Measurements from ENCODE around the gene RPTOR. TPM values are rescaled to one million over a fixed set of nuclear protein-coding genes. Genes with fewer than 3 reads are reported as not detected.

RPTOR gene
- polyA plus RNA-seq, 1 donor (not counting 4 experiments of a cell fraction or from before 2014, with no cell fraction given), result 4.0 TPM

- H4K20me1 ChIP-seq (ENCODE audit: control insufficient read depth, extremely low read depth, insufficient read depth, low read length), result no peaks in the 10 kb centered on the region
- DNase-seq (ENCODE audit: low read depth, low spot score) (no peak), FAIRE-seq (no peak)
- H3K36me3 ChIP-seq (ENCODE audit: control insufficient read depth in 2 of 2, extremely low read depth in 1 of 2, insufficient read depth in 2 of 2, low read length in 2 of 2), result no peaks in the 10 kb centered on the region
- H3K27me3 ChIP-seq (ENCODE audit: control insufficient read depth, extremely low read depth, insufficient read depth, low read length), result no peaks in the 10 kb centered on the region
- no peaks in the 10 kb centered on the region for H3K4me1 ChIP-seq (ENCODE audit: control insufficient read depth, extremely low read depth, insufficient read depth, low read length)
- H3K4me2 ChIP-seq (ENCODE audit: control insufficient read depth, extremely low read depth, insufficient read depth, low read depth, low read length), result no peak overlapping the region
- H3K9ac ChIP-seq (ENCODE audit: control insufficient read depth, extremely low read depth, insufficient read depth, low read length), result no peak overlapping the region
- H3K79me2 ChIP-seq (ENCODE audit: control insufficient read depth, insufficient read depth, low read length), result peaks cover 54% of the 10 kb centered on the region
- H3K4me3 ChIP-seq (ENCODE audit: control insufficient read depth in 2 of 3, extremely low read depth in 1 of 3, insufficient read depth in 2 of 3, low read depth in 1 of 3, low read length in 3 of 3), result no peak overlapping the region
- TF ChIP-seq CTCF (optimal IDR thresholded peaks at IDR 0.05 in 1 of 3, IDR thresholded peaks at IDR 0.05 in 1 of 3, conservative IDR thresholded peaks at IDR 0.05 in 1 of 3; ENCODE audit: extremely low read depth in 1 of 3, insufficient read depth in 2 of 3, low read length in 3 of 3) (no peak), EZH2 (IDR thresholded peaks at IDR 0.05; ENCODE audit: low read length) (no peak)
- dilution Hi-C loops (cut with MboI; ENCODE audit: extremely low pct_ligation_motif_present, low sequenced_read_pairs), result no loop called here
- H3K27ac ChIP-seq (ENCODE audit: control insufficient read depth, insufficient read depth, low read length), result no peak overlapping the region
- H3K9me3 ChIP-seq (ENCODE audit: control insufficient read depth, low read depth, low read length), result no peaks in the 10 kb centered on the region
- H3K9me1 ChIP-seq (ENCODE audit: control insufficient read depth, extremely low read depth, insufficient read depth, low read length), result peaks cover 2% of the 10 kb centered on the region
- H2AFZ ChIP-seq (ENCODE audit: control insufficient read depth, low read length), result no peak overlapping the region
Observed at GRCh38 chr17:80701730-80702129, 157.1 kb downstream of the RPTOR start.

DNA sequence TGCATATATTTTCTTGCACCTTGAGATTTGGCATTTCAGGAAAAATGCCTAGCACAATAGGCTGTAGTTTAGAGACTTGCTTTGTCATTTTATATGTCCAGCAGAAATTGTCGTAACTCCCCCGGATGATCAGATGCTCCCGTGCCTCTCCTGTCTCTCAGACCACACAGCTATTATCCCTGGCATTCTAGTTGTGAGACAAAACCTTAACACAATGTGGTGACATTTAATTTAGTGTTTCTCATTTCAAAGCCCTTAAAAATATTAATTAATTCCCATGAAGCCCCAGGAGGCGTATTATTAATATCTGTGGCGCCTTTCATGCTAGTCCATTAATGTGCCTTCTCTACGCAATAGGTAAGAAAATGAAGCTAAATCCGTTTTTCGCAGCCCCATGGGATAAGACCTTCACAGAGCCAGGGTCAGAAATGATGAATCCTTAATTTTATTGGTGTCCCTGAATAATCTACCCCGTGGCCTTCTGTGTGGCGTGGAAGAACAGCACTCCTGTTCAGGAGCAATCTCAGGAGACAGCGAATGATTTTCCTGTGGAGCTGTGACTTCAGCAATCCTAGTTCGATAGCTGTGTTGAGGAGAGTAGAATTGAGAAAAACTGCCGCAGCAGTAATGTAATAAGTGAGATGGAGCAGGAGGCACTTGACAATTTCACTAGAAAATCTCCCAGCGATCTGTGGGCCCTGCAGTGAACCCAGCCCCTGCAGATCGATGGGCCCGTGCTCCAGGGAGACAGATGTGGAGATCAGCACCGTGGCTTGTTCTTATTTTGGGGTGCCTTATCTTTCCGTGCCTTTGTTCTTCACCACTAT, 157.9 kb downstream of the RPTOR start:
- Histone ChIP-seq H3K27ac (ENCODE audit: control insufficient read depth, insufficient read depth, low read length) (no peak overlapping the region), H3K79me2 (ENCODE audit: control insufficient read depth, insufficient read depth, low read length) (peaks cover 48% of the 10 kb centered on the region)

More for the DNA sequence above, 157.9 kb downstream of the RPTOR start:
- no peaks in the 10 kb centered on the region for H3K27me3 ChIP-seq (ENCODE audit: control insufficient read depth, extremely low read depth, insufficient read depth, low read length)
- no peaks in the 10 kb centered on the region for H3K9me3 ChIP-seq (ENCODE audit: control insufficient read depth, low read depth, low read length)
- no peaks in the 10 kb centered on the region for H4K20me1 ChIP-seq (ENCODE audit: control insufficient read depth, extremely low read depth, insufficient read depth, low read length)
- H3K4me2 ChIP-seq (ENCODE audit: control insufficient read depth, extremely low read depth, insufficient read depth, low read depth, low read length), result no peak overlapping the region
- no peaks in the 10 kb centered on the region for H3K36me3 ChIP-seq (ENCODE audit: control insufficient read depth in 2 of 2, extremely low read depth in 1 of 2, insufficient read depth in 2 of 2, low read length in 2 of 2)
- TF ChIP-seq EZH2 (IDR thresholded peaks at IDR 0.05; ENCODE audit: low read length) (no peak), CTCF (optimal IDR thresholded peaks at IDR 0.05 in 1 of 3, IDR thresholded peaks at IDR 0.05 in 1 of 3, conservative IDR thresholded peaks at IDR 0.05 in 1 of 3; ENCODE audit: extremely low read depth in 1 of 3, insufficient read depth in 2 of 3, low read length in 3 of 3) (no peak)
- no peaks in the 10 kb centered on the region for H3K4me1 ChIP-seq (ENCODE audit: control insufficient read depth, extremely low read depth, insufficient read depth, low read length)
- dilution Hi-C loops (cut with MboI; ENCODE audit: extremely low pct_ligation_motif_present, low sequenced_read_pairs), result no loop called here
- H3K9me1 ChIP-seq (ENCODE audit: control insufficient read depth, extremely low read depth, insufficient read depth, low read length), result peaks cover 2% of the 10 kb centered on the region
- H2AFZ ChIP-seq (ENCODE audit: control insufficient read depth, low read length), result no peak overlapping the region
- no peak overlapping the region for H3K9ac ChIP-seq (ENCODE audit: control insufficient read depth, extremely low read depth, insufficient read depth, low read length)
- H3K4me3 ChIP-seq (ENCODE audit: control insufficient read depth in 2 of 3, extremely low read depth in 1 of 3, insufficient read depth in 2 of 3, low read depth in 1 of 3, low read length in 3 of 3), result no peak overlapping the region
- FAIRE-seq (no peak), DNase-seq (ENCODE audit: low read depth, low spot score) (no peak)

Measured in keratinocyte (primary cell).